ENCODE measurements around the gene IPO13. TPM values are rescaled to one million over a fixed set of nuclear protein-coding genes. Genes with fewer than 3 reads are reported as not detected.

The IPO13 gene
- total and polyA plus RNA-seq, 2 donors (not counting 1 experiment from before 2014, with no cell fraction given), result 12.8 to 18.5 TPM

- H3K79me2 ChIP-seq (ENCODE audit: control insufficient read depth, insufficient read depth, low read length), result no peaks in the 10 kb centered on the region
- no peaks in the 10 kb centered on the region for H3K27me3 ChIP-seq (ENCODE audit: control insufficient read depth, insufficient read depth, low read length)
- DNase-seq (ENCODE audit: low read depth in 2 of 2), result no peak
- no peak overlapping the region for H3K4me3 ChIP-seq (replicated peaks in 1 of 4; ENCODE audit: control extremely low read depth in 1 of 4, insufficient read depth in 1 of 4, low read depth in 3 of 4, low read length in 4 of 4)
- H4K20me1 ChIP-seq (ENCODE audit: control insufficient read depth, extremely low read depth, insufficient read depth, low read length), result no peaks in the 10 kb centered on the region
- no peak overlapping the region for H2AFZ ChIP-seq (ENCODE audit: low read length)
- H3K36me3 ChIP-seq (ENCODE audit: control insufficient read depth, insufficient read depth, low read length), result no peaks in the 10 kb centered on the region
- H3K27ac ChIP-seq (ENCODE audit: insufficient read depth, low read length), result no peak overlapping the region
- no peaks in the 10 kb centered on the region for H3K9me3 ChIP-seq (ENCODE audit: control insufficient read depth, insufficient read depth, low read depth, low read length)
- H3K4me2 ChIP-seq (ENCODE audit: extremely low read depth, insufficient read depth, low read length), result no peak overlapping the region
- TF ChIP-seq CTCF (conservative IDR thresholded peaks at IDR 0.05 in 1 of 2, IDR thresholded peaks at IDR 0.05 in 1 of 2; ENCODE audit: low read depth in 1 of 2, low read length in 2 of 2), result no peak
- TF ChIP-seq EZH2 (IDR thresholded peaks at IDR 0.05; ENCODE audit: low read length, missing control alignments), result no peak
- H3K9ac ChIP-seq (ENCODE audit: insufficient read depth, low read length), result no peak overlapping the region
- no peaks in the 10 kb centered on the region for H3K4me1 ChIP-seq (ENCODE audit: control insufficient read depth, extremely low read depth, insufficient read depth, low read length)
Measured at GRCh38 chr1:44012941-44013609, 66.3 kb downstream of the IPO13 start.

GRCh38 chr1:44013949-44014348 is 67.2 kb downstream of the IPO13 start:
- Histone ChIP-seq H3K9me3 (ENCODE audit: control insufficient read depth, insufficient read depth, low read depth, low read length) (no peaks in the 10 kb centered on the region), H3K4me2 (ENCODE audit: extremely low read depth, insufficient read depth, low read length) (no peak overlapping the region), H4K20me1 (ENCODE audit: control insufficient read depth, extremely low read depth, insufficient read depth, low read length) (no peaks in the 10 kb centered on the region), H2AFZ (ENCODE audit: low read length) (no peak overlapping the region), H3K27me3 (ENCODE audit: control insufficient read depth, insufficient read depth, low read length) (no peaks in the 10 kb centered on the region), H3K9ac (ENCODE audit: insufficient read depth, low read length) (no peak overlapping the region), H3K4me1 (ENCODE audit: control insufficient read depth, extremely low read depth, insufficient read depth, low read length) (no peaks in the 10 kb centered on the region), H3K36me3 (ENCODE audit: control insufficient read depth, insufficient read depth, low read length) (no peaks in the 10 kb centered on the region), H3K27ac (ENCODE audit: insufficient read depth, low read length) (no peak overlapping the region), H3K4me3 (replicated peaks in 1 of 4; ENCODE audit: control extremely low read depth in 1 of 4, insufficient read depth in 1 of 4, low read depth in 3 of 4, low read length in 4 of 4) (no peak overlapping the region), H3K79me2 (ENCODE audit: control insufficient read depth, insufficient read depth, low read length) (no peaks in the 10 kb centered on the region)
- TF ChIP-seq EZH2 (IDR thresholded peaks at IDR 0.05; ENCODE audit: low read length, missing control alignments) (no peak), CTCF (conservative IDR thresholded peaks at IDR 0.05 in 1 of 2, IDR thresholded peaks at IDR 0.05 in 1 of 2; ENCODE audit: low read depth in 1 of 2, low read length in 2 of 2) (no peak)
- no peak for DNase-seq (ENCODE audit: low read depth in 2 of 2)

GRCh38 chr1:44014365-44015104 is 67.8 kb downstream of the IPO13 start:
- no peak for TF ChIP-seq EZH2 (IDR thresholded peaks at IDR 0.05; ENCODE audit: low read length, missing control alignments)
- no peak for TF ChIP-seq CTCF (conservative IDR thresholded peaks at IDR 0.05 in 1 of 2, IDR thresholded peaks at IDR 0.05 in 1 of 2; ENCODE audit: low read depth in 1 of 2, low read length in 2 of 2)

More at GRCh38 chr1:44014365-44015104, 67.8 kb downstream of the IPO13 start:
- no peak overlapping the region for H3K27ac ChIP-seq (ENCODE audit: insufficient read depth, low read length)
- DNase-seq (ENCODE audit: low read depth in 2 of 2), result no peak
- no peaks in the 10 kb centered on the region for H3K9me3 ChIP-seq (ENCODE audit: control insufficient read depth, insufficient read depth, low read depth, low read length)
- no peak overlapping the region for H3K4me2 ChIP-seq (ENCODE audit: extremely low read depth, insufficient read depth, low read length)
- no peaks in the 10 kb centered on the region for H3K27me3 ChIP-seq (ENCODE audit: control insufficient read depth, insufficient read depth, low read length)
- no peak overlapping the region for H2AFZ ChIP-seq (ENCODE audit: low read length)
- H4K20me1 ChIP-seq (ENCODE audit: control insufficient read depth, extremely low read depth, insufficient read depth, low read length), result no peaks in the 10 kb centered on the region
- no peak overlapping the region for H3K9ac ChIP-seq (ENCODE audit: insufficient read depth, low read length)
- no peaks in the 10 kb centered on the region for H3K4me1 ChIP-seq (ENCODE audit: control insufficient read depth, extremely low read depth, insufficient read depth, low read length)
- no peaks in the 10 kb centered on the region for H3K36me3 ChIP-seq (ENCODE audit: control insufficient read depth, insufficient read depth, low read length)
- no peak overlapping the region for H3K4me3 ChIP-seq (replicated peaks in 1 of 4; ENCODE audit: control extremely low read depth in 1 of 4, insufficient read depth in 1 of 4, low read depth in 3 of 4, low read length in 4 of 4)
- H3K79me2 ChIP-seq (ENCODE audit: control insufficient read depth, insufficient read depth, low read length), result no peaks in the 10 kb centered on the region
